ENCODE data around the gene CARMIL3.
"Not testable (repeated sequence)": the region's sequence is repeated elsewhere in the genome, so short reads cannot be mapped to it uniquely, and the experiment has no call there.

CARMIL3 gene

GRCh38 chr14:24037658-24038037 lies 14.2 kb upstream of the CARMIL3 start:
- DNase-seq, result no peak

GRCh38 chr14:24038686-24039085 lies 13.1 kb upstream of the CARMIL3 start:
- no peak for DNase-seq

GRCh38 chr14:24040692-24041091 lies 11.1 kb upstream of the CARMIL3 start:
- no peak for DNase-seq

DNA sequence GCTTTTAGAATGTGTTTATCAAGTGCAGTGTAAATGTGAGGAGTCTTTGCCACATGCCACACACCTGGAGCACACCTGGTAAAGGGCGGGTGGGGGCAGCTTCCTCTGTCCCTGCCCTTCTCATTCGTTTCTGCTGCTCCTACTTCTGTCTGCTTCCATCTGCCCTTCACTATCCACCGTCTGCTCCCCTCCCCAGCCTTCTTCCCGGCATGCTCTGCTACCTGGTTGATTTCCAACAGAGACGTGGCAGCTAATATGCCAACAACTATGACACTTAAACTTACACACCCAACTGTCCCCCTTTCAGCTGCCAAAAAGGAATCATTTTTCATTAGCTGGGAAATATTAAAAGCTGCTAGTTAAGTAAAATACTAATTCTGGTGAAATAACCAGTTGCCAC lies 9.1 kb upstream of the CARMIL3 start:
- no peak for DNase-seq

DNA sequence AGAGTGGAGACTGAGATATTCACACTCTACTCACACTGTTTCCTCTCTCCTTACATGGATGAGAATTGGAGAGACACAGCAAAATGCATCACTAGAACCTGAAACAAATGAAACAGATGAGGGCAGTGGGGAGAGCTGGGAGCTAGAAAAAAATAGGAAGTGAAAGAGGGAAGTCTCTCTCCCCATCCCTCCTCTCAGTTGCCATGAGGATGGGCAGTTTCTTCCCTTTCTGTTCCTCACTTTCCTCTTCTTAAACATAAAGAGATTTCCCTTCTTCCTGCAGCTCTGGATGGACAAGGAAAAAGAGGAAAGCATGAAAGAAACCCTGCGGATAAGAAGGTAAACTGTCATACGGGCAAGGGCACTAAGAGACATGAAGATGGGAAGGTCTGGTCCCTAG lies 2.8 kb upstream of the CARMIL3 start:
- not testable (repeated sequence) for DNase-seq

GRCh38 chr14:24050753-24051152 lies 1.1 kb upstream of the CARMIL3 start:
- not testable (repeated sequence) for DNase-seq

DNA sequence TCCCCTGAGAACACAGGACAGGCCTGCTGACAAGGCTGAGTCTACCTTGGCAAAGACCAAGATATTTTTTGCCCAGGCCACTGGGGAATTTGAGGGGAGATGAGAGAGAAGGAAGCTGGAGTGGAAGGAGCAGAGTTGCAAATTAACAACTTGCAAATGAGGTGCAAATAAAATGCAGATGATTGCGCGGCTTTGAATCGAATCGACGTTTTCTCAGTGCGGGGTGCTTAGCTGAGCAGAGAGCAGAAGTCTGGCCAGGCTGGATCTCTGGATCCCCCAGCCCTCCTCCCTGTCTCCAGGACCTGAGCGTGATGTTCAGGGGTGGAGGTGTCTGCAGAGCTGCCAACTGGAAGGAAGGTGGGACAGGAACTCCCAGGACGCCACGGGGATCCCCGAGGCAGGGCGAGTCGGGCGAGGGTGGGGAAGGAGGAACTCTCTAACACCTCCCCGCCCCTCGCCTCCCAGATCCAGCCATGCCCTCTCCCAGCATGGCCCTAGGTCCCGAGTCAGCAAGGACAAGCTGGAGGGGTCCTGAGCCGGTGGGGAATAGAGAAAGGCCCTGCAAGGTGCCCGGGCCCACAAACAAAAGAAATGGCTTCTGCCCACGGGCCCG lies 527 bp upstream of the CARMIL3 start:
- DNase-seq, result no peak

GRCh38 chr14:24052656-24053547 lies 1.1 kb downstream of the CARMIL3 start:
- peak; percentile 83 for DNase-seq

DNA sequence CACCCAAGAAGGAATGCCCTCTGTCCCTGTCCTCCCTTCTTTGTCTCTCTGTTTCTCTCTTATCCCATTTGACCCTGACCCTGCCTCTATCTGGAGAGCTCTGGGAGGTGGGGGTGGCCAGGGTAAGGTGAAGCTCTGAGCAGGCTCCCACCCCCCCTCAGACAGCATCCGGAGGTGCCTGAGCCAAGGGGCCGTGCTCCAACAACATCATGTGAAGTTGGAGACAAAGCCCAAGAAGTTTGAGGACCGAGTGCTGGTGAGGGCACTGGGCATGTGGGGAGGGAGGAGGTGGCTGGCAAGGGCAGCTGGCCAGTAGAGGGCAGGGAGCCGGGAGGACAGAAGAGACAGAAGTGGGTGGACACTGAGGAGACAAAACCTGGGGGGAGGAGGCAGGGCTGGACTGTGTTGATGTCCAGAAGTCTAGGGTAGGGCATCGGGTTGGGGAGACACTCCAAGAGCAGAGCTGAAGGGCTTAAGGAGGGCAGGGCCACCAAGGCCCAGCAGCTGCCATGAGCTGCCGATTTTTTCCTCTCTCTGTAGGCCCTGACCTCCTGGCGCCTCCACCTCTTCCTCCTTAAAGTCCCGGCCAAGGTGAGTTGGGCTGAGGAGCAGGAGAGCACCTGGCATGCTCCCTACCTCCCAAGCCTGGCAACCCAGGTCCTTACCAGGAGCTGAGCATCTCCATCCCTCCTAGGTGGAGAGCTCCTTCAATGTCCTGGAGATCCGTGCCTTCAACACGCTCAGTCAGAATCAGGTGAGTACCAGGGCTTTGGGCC lies 1.9 kb downstream of the CARMIL3 start:
- no peak for DNase-seq

GRCh38 chr14:24054324-24054641 lies 2.5 kb downstream of the CARMIL3 start:
- DNase-seq, result no peak

- DNase-seq, result no peak
These were observed 2.8 kb downstream of the CARMIL3 start for GRCh38 chr14:24054646-24055045.

DNA sequence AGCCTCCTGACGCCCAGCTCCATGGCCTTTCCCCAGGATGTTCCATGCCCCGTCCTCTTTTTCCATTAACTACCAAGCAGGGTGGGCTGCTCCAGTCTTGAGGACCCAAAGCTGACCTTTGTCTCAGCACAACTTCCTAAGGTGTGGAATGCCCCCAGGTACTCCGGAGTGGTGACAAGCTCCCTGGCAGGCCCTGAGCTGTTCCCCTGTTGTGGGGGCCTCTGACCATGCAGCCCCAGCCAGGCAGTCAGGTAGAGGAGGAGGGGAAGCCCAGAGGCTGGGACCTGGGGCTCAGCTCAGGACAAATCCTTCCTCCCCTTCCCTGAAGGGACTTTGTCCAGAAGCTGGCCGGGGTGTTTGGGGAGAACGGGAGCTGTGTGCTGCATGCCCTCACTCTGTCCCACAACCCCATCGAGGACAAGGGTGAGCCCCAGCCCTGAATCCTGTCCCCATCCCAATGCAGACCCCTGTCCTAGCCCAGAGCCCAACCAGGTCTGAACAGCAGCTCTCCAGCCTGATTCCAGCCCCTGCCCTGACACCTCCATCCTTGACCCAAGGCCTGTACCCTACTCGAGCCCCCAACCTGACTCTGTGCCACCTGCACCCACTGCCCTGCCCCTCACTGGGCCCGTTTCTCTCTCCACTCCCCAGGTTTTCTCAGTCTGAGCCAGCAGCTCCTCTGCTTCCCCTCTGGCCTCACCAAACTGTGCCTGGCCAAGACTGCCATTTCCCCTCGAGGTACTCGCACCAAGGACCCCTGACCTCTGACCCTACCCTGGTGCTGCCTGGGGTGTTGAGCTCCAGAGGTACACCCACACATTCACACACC lies 4.4 kb downstream of the CARMIL3 start:
- no peak for DNase-seq

- no peak for DNase-seq
These were observed 5.0 kb downstream of the CARMIL3 start for GRCh38 chr14:24056800-24057184.

DNA sequence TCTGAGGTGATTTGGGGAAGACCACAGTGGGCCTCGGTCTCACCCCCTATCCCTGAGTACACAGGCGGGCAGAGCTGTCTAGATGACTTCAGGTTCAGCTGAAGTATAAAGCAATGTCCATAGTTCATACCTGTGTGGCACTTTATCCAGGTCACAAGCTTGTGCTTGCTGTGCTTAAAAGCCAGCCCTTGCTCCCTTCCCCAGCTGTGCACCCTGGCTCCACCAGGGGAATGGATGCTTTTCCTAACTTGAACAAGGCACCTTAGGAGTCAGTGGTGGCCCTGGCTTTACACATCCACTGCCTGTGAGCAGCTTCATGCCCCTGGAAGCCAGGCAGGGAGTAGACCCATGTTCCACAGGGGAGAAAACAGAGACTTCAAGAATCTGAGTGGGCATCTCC lies 5.5 kb downstream of the CARMIL3 start:
- no peak for DNase-seq

GRCh38 chr14:24057867-24058259 lies 6.1 kb downstream of the CARMIL3 start:
- DNase-seq, result no peak

DNA sequence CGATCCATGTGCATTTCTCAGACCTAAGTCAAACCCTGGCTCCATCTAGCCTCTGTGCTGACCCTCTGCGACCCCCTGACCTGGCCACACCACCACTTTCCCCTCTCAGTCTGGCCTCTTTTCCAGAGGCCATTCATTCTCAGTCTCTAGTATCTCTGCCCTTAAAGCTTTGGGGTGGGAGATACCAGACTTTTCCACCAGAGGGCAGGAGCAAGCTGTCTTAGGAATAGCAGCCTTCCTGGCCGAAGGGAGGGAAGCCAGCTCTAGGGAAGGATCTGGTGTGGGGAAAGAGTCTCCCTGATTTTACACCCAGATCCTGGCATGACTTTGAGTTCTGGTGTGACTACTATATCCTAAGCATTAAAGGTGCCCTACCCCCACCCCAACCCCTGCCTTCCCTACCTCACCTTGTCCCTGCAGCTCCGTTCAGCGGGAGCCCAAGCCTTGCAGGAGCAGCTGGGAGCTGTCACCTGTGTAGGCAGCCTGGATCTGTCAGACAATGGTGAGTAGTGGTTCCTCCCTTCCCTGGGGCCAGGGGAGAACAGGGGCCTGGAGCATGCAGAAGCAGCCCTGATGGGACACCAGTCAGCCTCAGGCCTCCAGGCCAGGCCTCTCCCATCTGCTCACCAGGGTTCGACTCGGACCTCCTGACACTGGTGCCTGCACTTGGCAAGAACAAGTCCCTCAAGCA lies 6.6 kb downstream of the CARMIL3 start:
- DNase-seq, result no peak

DNA sequence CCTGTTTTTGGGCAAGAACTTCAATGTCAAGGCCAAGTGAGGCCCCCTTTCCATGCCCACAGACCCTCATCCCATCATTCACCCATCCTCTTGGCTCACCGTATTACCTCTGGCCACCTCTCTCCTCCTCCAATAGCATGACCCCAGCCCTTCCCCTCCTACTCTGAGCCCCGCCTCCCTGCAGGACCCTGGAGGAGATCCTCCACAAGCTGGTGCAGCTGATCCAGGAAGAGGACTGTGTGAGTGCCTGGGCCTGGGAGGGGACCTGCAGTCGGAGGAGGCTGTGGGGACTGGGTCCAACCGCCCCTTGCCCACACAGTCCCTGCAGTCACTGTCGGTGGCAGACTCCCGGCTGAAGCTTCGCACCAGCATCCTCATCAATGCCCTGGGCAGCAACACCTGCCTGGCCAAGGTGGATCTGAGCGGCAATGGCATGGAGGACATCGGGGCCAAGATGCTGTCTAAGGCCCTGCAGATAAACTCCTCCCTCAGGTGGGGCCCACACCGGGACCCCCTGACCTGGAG lies 7.2 kb downstream of the CARMIL3 start:
- DNase-seq, result no peak

GRCh38 chr14:24059841-24060388 lies 8.1 kb downstream of the CARMIL3 start:
- no peak for DNase-seq

DNA sequence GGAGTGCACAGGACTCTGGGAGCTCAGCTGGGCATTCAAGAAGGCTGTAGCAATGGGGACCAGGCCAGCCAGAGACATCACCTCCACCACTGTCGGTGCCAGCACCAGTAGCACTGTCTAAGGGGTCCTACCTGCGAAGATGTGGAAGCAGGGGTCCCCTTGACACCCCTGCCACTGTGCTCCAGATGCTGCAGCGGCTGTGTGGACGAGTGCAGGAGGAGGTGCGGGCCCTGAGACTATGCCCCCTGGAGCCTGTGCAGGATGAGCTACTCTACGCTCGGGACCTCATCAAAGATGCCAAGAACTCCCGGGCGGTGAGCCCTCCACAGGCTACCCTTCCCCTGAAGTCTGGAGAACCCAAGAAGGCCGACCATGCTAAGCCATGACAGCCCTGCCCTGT lies 8.6 kb downstream of the CARMIL3 start:
- DNase-seq, result no peak

GRCh38 chr14:24060984-24061913 lies 9.4 kb downstream of the CARMIL3 start:
- DNase-seq, result no peak
